A549 (cell line): ENCODE results near the gene CAPN14.

ENCODE experiments used
- BHLHE40 ChIP-seq: IDR thresholded peaks from 2 replicates; pipeline ENCODE4 v1.6.1; 2012; ENCODE audit warnings: low read depth, low read length, inconsistent platforms
- CEBPB ChIP-seq, 2 experiments: fragments of >200 bp in 1 of 2; sonication (Bioruptor Twin) in 1 of 2; formaldehyde crosslinking in 1 of 2; IDR thresholded peaks; 2 replicates each; pipeline ENCODE4 v1.6.1; 2012 to 2016
- CTCF ChIP-seq: fragments of >200 bp; sonication (Bioruptor Twin); formaldehyde crosslinking; IDR thresholded peaks from 3 replicates; pipeline ENCODE4 v1.5.1; 2016
- FOXS1 ChIP-seq: fragments of 250-450 bp; sonication (Bioruptor Pico); IDR thresholded peaks from 2 replicates; pipeline ENCODE4 v1.5.0; 2020; ENCODE audit warnings: mild to moderate bottlenecking, moderate library complexity
- JUN ChIP-seq, 2 experiments: fragments of >200 bp; sonication (Bioruptor Twin); formaldehyde crosslinking; IDR thresholded peaks; 2 replicates in 1 of 2; 3 replicates in 1 of 2; pipeline ENCODE4 v1.6.1; 2016 to 2017
- MAFK ChIP-seq: fragments of 450-650 bp; IDR thresholded peaks from 2 replicates; pipeline ENCODE4 v1.6.1; 2014; ENCODE audit not compliant: partially characterized antibody
- MAX ChIP-seq: IDR thresholded peaks from 2 replicates; pipeline ENCODE4 v1.6.1; 2012
- MAZ ChIP-seq: fragments of 150-350 bp; IDR thresholded peaks from 2 replicates; pipeline ENCODE4 v1.6.1; 2014; ENCODE audit warnings: antibody characterized with exemption, low read depth, low read length, borderline replicate concordance
- NFE2L2 ChIP-seq: fragments of 150-350 bp; conservative IDR thresholded peaks from 2 replicates; pipeline ENCODE4 v1.6.1; 2014; ENCODE audit warnings: low read length
- POLR2A ChIP-seq: IDR thresholded peaks from 2 replicates; pipeline ENCODE4 v1.6.1; 2012; ENCODE audit warnings: mild to moderate bottlenecking, low read length
- RFX5 ChIP-seq: fragments of 450-650 bp; IDR thresholded peaks from 2 replicates; pipeline ENCODE4 v1.7.1; 2014; ENCODE audit warnings: antibody characterized with exemption, mild to moderate bottlenecking, moderate library complexity
- TF ChIP-seq, protein P1 (sequence below): fragments of 200-600 bp; sonication (generic); IDR thresholded peaks from 2 replicates; pipeline ENCODE4 v1.6.1; 2016; ENCODE audit warnings: antibody characterized with exemption, mild to moderate bottlenecking, moderate library complexity

GRCh38 chr2:31200972-31201371, 16.3 kb downstream of the CAPN14 start:
- TF ChIP-seq CTCF (no peak), MAFK (no peak), RFX5 (no peak), NFE2L2 (no peak), JUN (IDR thresholded peaks at IDR 0.05) (no peak), MAZ (no peak), FOXS1 (CRISPR knock-in tag) (no peak), POLR2A (no peak), BHLHE40 (no peak), CEBPB (IDR thresholded peaks at IDR 0.05) (no peak), MAX (no peak)
- TF ChIP-seq, protein P1, sequence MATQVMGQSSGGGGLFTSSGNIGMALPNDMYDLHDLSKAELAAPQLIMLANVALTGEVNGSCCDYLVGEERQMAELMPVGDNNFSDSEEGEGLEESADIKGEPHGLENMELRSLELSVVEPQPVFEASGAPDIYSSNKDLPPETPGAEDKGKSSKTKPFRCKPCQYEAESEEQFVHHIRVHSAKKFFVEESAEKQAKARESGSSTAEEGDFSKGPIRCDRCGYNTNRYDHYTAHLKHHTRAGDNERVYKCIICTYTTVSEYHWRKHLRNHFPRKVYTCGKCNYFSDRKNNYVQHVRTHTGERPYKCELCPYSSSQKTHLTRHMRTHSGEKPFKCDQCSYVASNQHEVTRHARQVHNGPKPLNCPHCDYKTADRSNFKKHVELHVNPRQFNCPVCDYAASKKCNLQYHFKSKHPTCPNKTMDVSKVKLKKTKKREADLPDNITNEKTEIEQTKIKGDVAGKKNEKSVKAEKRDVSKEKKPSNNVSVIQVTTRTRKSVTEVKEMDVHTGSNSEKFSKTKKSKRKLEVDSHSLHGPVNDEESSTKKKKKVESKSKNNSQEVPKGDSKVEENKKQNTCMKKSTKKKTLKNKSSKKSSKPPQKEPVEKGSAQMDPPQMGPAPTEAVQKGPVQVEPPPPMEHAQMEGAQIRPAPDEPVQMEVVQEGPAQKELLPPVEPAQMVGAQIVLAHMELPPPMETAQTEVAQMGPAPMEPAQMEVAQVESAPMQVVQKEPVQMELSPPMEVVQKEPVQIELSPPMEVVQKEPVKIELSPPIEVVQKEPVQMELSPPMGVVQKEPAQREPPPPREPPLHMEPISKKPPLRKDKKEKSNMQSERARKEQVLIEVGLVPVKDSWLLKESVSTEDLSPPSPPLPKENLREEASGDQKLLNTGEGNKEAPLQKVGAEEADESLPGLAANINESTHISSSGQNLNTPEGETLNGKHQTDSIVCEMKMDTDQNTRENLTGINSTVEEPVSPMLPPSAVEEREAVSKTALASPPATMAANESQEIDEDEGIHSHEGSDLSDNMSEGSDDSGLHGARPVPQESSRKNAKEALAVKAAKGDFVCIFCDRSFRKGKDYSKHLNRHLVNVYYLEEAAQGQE = no peak
